Measurements from ENCODE around the gene ZNF608. TPM values are rescaled to one million over a fixed set of nuclear protein-coding genes. Genes with fewer than 3 reads are reported as not detected.

The ZNF608 gene
- total RNA-seq, 4 donors from 2014 or later, result 26.6 to 33.4 (median 29.5) TPM

DNA sequence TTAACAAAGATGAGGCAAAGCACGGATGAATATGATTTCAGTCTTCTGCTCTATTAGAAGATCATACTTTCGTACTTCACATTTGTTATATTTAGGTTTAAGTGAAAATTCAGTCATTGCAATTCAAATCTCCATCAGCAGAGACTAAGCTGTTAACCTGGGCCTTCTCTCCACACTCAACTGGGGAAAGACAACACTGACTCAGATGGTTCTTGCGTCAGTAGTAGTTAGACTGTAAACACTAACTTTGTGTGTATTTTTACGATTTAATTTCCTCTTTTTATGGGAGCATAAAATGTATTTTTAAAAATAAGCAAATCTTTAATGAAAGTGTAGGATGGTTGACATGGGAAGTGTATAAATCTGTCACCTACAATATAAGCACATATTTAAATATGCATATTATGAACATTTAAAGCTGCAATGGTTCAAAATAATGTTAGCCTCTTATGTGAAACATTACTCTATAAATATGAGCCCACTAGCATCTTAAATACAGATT lies 42.7 kb upstream of the ZNF608 start:
- no peak overlapping the region for H3K4me3 ChIP-seq
- H3K27me3 ChIP-seq, result no peaks in the 10 kb centered on the region
- peaks cover 0 to 11% (median 3%) of the 10 kb centered on the region in 4 donors for H3K4me1 ChIP-seq
- no peak overlapping the region for H3K27ac ChIP-seq (replicated peaks in 1 of 4)
- intact Hi-C loops (cut with DNase I), result no loop called here
- H3K9me3 ChIP-seq, result no peaks in the 10 kb centered on the region
- H3K36me3 ChIP-seq, result no peaks in the 10 kb centered on the region
- WGBS, result 89% methylated on average over 4 of the region's 4 CpGs
- TF ChIP-seq POLR2AphosphoS5 (IDR thresholded peaks at IDR 0.05), result no peak
- no peak for TF ChIP-seq EP300 (IDR thresholded peaks at IDR 0.05)
- no peak for TF ChIP-seq POLR2A (IDR thresholded peaks at IDR 0.05; ENCODE audit: low read depth)
- no peak for DNase-seq (ENCODE audit: extremely low spot score)

DNA sequence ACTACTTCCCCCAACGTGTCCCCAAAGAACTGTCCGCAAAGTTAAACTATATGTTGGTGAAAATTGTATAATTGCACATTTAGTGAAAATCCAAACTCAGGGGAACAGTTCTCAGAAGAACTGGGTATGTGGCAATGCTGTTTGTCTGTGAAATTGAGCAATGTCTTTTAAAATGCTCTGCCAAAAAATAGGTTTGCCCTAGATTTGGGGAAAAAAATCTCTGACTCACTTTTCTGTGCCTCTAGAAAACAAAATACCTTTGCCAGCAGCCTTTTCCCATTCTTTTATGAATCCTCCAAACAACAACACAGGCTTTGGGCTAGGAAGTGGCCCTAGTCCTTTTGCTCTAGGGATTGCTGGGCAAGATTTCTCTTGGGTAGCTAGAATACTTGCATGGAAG lies 37.4 kb upstream of the ZNF608 start:
- H3K27ac ChIP-seq (replicated peaks in 1 of 4), result no peak overlapping the region
- DNase-seq (ENCODE audit: extremely low spot score), result no peak
- no peak for TF ChIP-seq POLR2A (IDR thresholded peaks at IDR 0.05; ENCODE audit: low read depth)
- no peak for TF ChIP-seq EP300 (IDR thresholded peaks at IDR 0.05)
- no peak for TF ChIP-seq POLR2AphosphoS5 (IDR thresholded peaks at IDR 0.05)
- TF ChIP-seq, protein P1, sequence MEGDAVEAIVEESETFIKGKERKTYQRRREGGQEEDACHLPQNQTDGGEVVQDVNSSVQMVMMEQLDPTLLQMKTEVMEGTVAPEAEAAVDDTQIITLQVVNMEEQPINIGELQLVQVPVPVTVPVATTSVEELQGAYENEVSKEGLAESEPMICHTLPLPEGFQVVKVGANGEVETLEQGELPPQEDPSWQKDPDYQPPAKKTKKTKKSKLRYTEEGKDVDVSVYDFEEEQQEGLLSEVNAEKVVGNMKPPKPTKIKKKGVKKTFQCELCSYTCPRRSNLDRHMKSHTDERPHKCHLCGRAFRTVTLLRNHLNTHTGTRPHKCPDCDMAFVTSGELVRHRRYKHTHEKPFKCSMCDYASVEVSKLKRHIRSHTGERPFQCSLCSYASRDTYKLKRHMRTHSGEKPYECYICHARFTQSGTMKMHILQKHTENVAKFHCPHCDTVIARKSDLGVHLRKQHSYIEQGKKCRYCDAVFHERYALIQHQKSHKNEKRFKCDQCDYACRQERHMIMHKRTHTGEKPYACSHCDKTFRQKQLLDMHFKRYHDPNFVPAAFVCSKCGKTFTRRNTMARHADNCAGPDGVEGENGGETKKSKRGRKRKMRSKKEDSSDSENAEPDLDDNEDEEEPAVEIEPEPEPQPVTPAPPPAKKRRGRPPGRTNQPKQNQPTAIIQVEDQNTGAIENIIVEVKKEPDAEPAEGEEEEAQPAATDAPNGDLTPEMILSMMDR (IDR thresholded peaks at IDR 0.05), result no peak
- intact Hi-C loops (cut with DNase I), result no loop called here
- H3K27me3 ChIP-seq, result no peaks in the 10 kb centered on the region
- WGBS, result 91% methylated on average over 2 of the region's 2 CpGs
- no peaks in the 10 kb centered on the region for H3K36me3 ChIP-seq
- H3K9me3 ChIP-seq, result no peaks in the 10 kb centered on the region
- H3K4me3 ChIP-seq, result no peak overlapping the region
- H3K4me1 ChIP-seq, result no peaks in the 10 kb centered on the region

DNA sequence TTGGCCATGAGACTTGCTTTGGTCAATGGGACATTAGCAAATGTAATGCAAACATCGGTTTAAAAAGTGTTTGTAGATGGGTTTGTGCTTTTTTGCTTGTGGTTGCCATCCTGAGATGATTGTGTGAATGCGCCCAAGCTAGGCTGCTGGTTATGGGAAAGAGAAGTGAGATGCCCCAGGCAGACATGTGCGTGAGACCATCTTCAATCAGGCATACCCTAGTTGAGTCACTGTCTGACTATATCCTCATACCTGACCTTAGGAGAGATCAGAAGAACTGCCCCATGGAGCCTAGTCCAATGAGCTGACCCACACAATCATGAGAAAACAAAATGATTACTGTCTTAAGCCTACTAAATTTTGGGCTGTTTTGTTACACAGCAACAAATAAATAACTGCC lies 36.8 kb upstream of the ZNF608 start:
- Histone ChIP-seq H3K4me1 (no peaks in the 10 kb centered on the region), H3K27me3 (no peaks in the 10 kb centered on the region), H3K4me3 (no peak overlapping the region), H3K36me3 (no peaks in the 10 kb centered on the region), H3K27ac (replicated peaks in 1 of 4) (no peak overlapping the region), H3K9me3 (no peaks in the 10 kb centered on the region)
- intact Hi-C loops (cut with DNase I), result no loop called here
- no peak for DNase-seq (ENCODE audit: extremely low spot score)
- 90% methylated on average over 3 of the region's 3 CpGs for WGBS
- TF ChIP-seq POLR2A (IDR thresholded peaks at IDR 0.05; ENCODE audit: low read depth) (no peak), POLR2AphosphoS5 (IDR thresholded peaks at IDR 0.05) (no peak), EP300 (IDR thresholded peaks at IDR 0.05) (no peak)
- TF ChIP-seq, protein P1 (IDR thresholded peaks at IDR 0.05), result no peak

GRCh38 chr5:124782262-124782661 lies 35.8 kb upstream of the ZNF608 start:
- no peaks in the 10 kb centered on the region for H3K9me3 ChIP-seq
- H3K36me3 ChIP-seq, result no peaks in the 10 kb centered on the region
- intact Hi-C loops (cut with DNase I), result no loop called here
- no peak for DNase-seq (ENCODE audit: extremely low spot score)
- no peaks in the 10 kb centered on the region for H3K4me1 ChIP-seq
- no peaks in the 10 kb centered on the region for H3K27me3 ChIP-seq
- TF ChIP-seq, protein P1 (IDR thresholded peaks at IDR 0.05), result no peak
- no peak for TF ChIP-seq POLR2A (IDR thresholded peaks at IDR 0.05; ENCODE audit: low read depth)
- TF ChIP-seq POLR2AphosphoS5 (IDR thresholded peaks at IDR 0.05), result no peak
- TF ChIP-seq EP300 (IDR thresholded peaks at IDR 0.05), result no peak
- WGBS, result 100% methylated on average over 1 of the region's 1 CpG
- no peak overlapping the region for H3K27ac ChIP-seq (replicated peaks in 1 of 4)
- H3K4me3 ChIP-seq, result no peak overlapping the region

DNA sequence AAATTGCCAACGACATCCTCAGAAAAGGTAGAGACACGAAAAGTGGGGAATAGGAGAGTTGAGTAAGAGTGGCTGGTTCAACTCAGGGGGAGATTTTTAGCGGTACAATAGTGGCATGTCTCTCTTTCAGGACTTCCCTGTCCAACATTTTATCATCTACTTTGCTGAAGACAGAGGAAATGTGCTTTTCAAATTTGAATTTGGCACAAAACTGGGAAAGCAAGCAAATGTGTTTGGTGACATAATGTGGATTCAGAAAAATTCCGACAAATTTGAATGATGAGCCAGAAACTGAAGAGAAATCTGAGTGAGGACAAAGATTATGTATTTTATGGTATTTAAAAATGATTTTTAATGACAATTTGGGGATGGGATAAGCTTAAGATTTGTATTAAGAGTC lies 33.6 kb upstream of the ZNF608 start:
- H3K27ac ChIP-seq (replicated peaks in 1 of 4), result no peak overlapping the region
- TF ChIP-seq, protein P1 (IDR thresholded peaks at IDR 0.05), result no peak
- no peak for TF ChIP-seq POLR2AphosphoS5 (IDR thresholded peaks at IDR 0.05)
- TF ChIP-seq EP300 (IDR thresholded peaks at IDR 0.05), result no peak
- TF ChIP-seq POLR2A (IDR thresholded peaks at IDR 0.05; ENCODE audit: low read depth), result no peak
- H3K4me3 ChIP-seq, result no peak overlapping the region
- no peaks in the 10 kb centered on the region for H3K4me1 ChIP-seq
- DNase-seq (ENCODE audit: extremely low spot score), result no peak
- H3K27me3 ChIP-seq, result no peaks in the 10 kb centered on the region
- H3K36me3 ChIP-seq, result no peaks in the 10 kb centered on the region
- intact Hi-C loops (cut with DNase I), result no loop called here
- 91% methylated on average over 4 of the region's 4 CpGs for WGBS
- H3K9me3 ChIP-seq, result no peaks in the 10 kb centered on the region
